Motor neuron (in vitro differentiated cells): ENCODE results near the gene THEMIS. TPM values are rescaled to one million over a fixed set of nuclear protein-coding genes. Genes with fewer than 3 reads are reported as not detected.
A peak's percentile ranks its signal among the peaks of the same experiment; 100 is the strongest.
"Not testable (repeated sequence)": the region's sequence is repeated elsewhere in the genome, so short reads cannot be mapped to it uniquely, and the experiment has no call there.

ENCODE experiments used
- ATAC-seq, 8 experiments: fragments of 200-7000 bp; cut with Tn5 transposase; replicated peaks in 6 of 8; 2 replicates each; pipeline ENCODE4 v1.8.0; 2021; ENCODE audit warnings: mild to moderate bottlenecking in 8 of 8, moderate library complexity in 8 of 8
- H3K27ac ChIP-seq, 2 donors: fragments of 250-450 bp; sonication (Bioruptor Pico); 2 replicates each; pipeline ENCODE4 v1.9.0; 2021; ENCODE audit warnings: antibody characterized with exemption in 2 of 2, mild to moderate bottlenecking in 2 of 2, moderate library complexity in 1 of 2
- H3K4me1 ChIP-seq, 2 donors: fragments of 250-450 bp; sonication (Bioruptor Pico); replicated peaks in 1 of 2; 2 replicates each; pipeline ENCODE4 v1.6.1; 2021; ENCODE audit warnings: antibody characterized with exemption in 2 of 2, mild to moderate bottlenecking in 2 of 2, moderate library complexity in 1 of 2
- H3K4me3 ChIP-seq, 5 donors: fragments of 250-450 bp; sonication (Bioruptor Pico); 2 replicates each; pipeline ENCODE4 v1.9.0; 2021; ENCODE audit warnings: antibody characterized with exemption in 5 of 5, mild to moderate bottlenecking in 5 of 5, moderate library complexity in 4 of 5
- WGBS, 10 experiments: fragments of 450-650 bp; shearing (Covaris generic); methylation state at CpG; one replicate each; pipeline ENCODE4 v1.0.0; 2022; 5-methylcytosine and 5-hydroxymethylcytosine counted together
- in situ Hi-C, 9 experiments: fragments of 400-800 bp; cut with MboI; loops; one replicate each; pipeline ENCODE4 v1.15.0; 2021; ENCODE audit warnings: low sequenced_read_pairs in 9 of 9, low pct_unique_long_range_greater_than_20kb in 2 of 9; ENCODE audit not compliant: unreplicated experiment in 9 of 9
- total RNA-seq, 8 experiments: library from RNA; unstranded; fragments of 300-600 nt; gene quantifications; 2 replicates each; pipeline versions ENCODE4 v1.2.3 to v1.2.4, GENCODE V29; 2022

The THEMIS gene
- total RNA-seq, 8 experiments from 2014 or later: 0.05 to 0.57 (median 0.24) TPM; not detected in 3

DNA sequence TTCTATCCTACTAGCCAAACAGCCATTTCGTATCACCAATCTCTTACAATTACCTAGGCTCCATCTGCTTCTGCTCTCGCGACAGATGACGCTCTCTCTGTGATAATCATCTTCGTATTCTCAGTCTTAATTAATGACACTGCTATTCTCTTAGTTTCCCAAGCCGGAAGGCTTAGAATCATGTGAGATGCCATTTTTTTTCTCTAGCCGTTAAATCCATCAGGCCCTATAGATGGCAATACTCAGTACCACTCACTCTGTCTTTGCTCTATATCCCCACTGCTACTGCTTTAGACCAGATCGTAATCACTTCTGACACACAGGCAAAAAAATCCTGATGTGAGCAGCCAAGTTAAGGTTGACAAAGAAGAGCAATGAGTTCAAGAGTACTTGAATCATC lies 2.1 kb upstream of the THEMIS start:
- no peak overlapping the region for H3K4me3 ChIP-seq
- 64 to 97% (median 89%) methylated on average over 4 to 8 of the region's 8 CpGs for WGBS, 10 experiments
- H3K4me1 ChIP-seq: no peaks in the 10 kb centered on the region
- H3K27ac ChIP-seq: no peak overlapping the region
- ATAC-seq: peak in 2 of 8 experiments; percentile 26 to 42
- in situ Hi-C loops: no loop called here

GRCh38 chr6:127897484-127897883 lies 3.4 kb downstream of the THEMIS start:
- ATAC-seq: no peak
- WGBS, 10 experiments: 23 to 95% (median 88%) methylated on average over 1 to 2 of the region's 2 CpGs; no CpG with 5 or more reads in 1 of the 10 experiments
- in situ Hi-C loops: no loop called here
- Histone ChIP-seq H3K4me1 (no peaks in the 10 kb centered on the region), H3K27ac (no peak overlapping the region), H3K4me3 (no peak overlapping the region)

- in situ Hi-C loops: no loop called here
- 4 to 88% (median 75%) methylated on average over 1 of the region's 1 CpG; no CpG with 5 or more reads in 1 of the 10 experiments for WGBS, 10 experiments
- no peak for ATAC-seq
Observed at GRCh38 chr6:127894051-127894450, 6.8 kb downstream of the THEMIS start.

GRCh38 chr6:127893541-127893940 lies 7.3 kb downstream of the THEMIS start:
- WGBS, 10 experiments: 58 to 81% (median 76%) methylated on average over 3 to 6 of the region's 6 CpGs
- in situ Hi-C loops: no loop called here
- H3K27ac ChIP-seq: no peak overlapping the region
- H3K4me3 ChIP-seq: no peak overlapping the region
- H3K4me1 ChIP-seq: no peaks in the 10 kb centered on the region
- peak in 2 of 8 experiments; percentile 50 to 82 for ATAC-seq

More at GRCh38 chr6:127894051-127894450, 6.8 kb downstream of the THEMIS start:
- Histone ChIP-seq H3K4me3 (no peak overlapping the region), H3K27ac (no peak overlapping the region), H3K4me1 (no peaks in the 10 kb centered on the region)

- in situ Hi-C loops: no loop called here
- 42 to 100% (median 89%) methylated on average over 1 to 3 of the region's 3 CpGs; no CpG with 5 or more reads in 2 of the 10 experiments for WGBS, 10 experiments
- Histone ChIP-seq H3K4me1 (no peaks in the 10 kb centered on the region), H3K4me3 (no peak overlapping the region), H3K27ac (no peak overlapping the region)
- ATAC-seq: no peak
Observed at GRCh38 chr6:127891731-127892326, 9.0 kb downstream of the THEMIS start.

- Histone ChIP-seq H3K4me3 (no peak overlapping the region), H3K27ac (no peak overlapping the region), H3K4me1 (no peaks in the 10 kb centered on the region)
- in situ Hi-C loops: no loop called here
- WGBS, 10 experiments: 0 to 96% (median 57%) methylated on average over 1 to 3 of the region's 3 CpGs; no CpG with 5 or more reads in 1 of the 10 experiments
- ATAC-seq: no peak
Observed at GRCh38 chr6:127886603-127887002, 14.3 kb downstream of the THEMIS start.

- no peaks in the 10 kb centered on the region for H3K4me1 ChIP-seq
- in situ Hi-C loops: no loop called here
- no peak overlapping the region for H3K27ac ChIP-seq
- ATAC-seq: peak in 2 of 8 experiments; percentile 62 to 64
- no peak overlapping the region for H3K4me3 ChIP-seq
Observed at GRCh38 chr6:127884134-127884533, 16.7 kb downstream of the THEMIS start.

GRCh38 chr6:127881949-127882348 lies 18.9 kb downstream of the THEMIS start:
- H3K4me1 ChIP-seq, H3K27ac ChIP-seq, H3K4me3 ChIP-seq, in situ Hi-C loops, ATAC-seq: not testable (repeated sequence)

- H3K4me1 ChIP-seq: no peaks in the 10 kb centered on the region
- H3K27ac ChIP-seq: no peak overlapping the region
- ATAC-seq: no peak
- no peak overlapping the region for H3K4me3 ChIP-seq
- in situ Hi-C loops: no loop called here
Observed at GRCh38 chr6:127880429-127880828, 20.4 kb downstream of the THEMIS start.

DNA sequence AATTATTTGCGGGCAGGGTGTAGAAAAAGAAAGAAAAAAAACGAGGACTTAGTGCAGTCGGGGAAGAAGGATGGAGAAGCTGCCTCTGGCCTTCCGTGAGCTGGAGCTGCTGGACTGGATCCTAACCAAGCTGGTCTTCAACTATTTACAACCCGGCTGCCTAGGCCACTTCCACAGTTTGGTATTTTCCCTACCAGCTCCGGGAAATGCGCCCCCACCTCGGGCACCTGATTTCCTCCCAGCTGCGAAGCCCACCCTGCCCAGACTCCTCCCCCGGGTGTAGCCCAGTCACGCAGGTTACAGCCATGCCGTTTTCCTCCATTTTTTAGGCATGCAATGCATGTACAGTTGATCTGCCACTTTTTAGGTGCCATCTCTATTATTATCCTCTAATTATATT lies 21.2 kb downstream of the THEMIS start:
- in situ Hi-C loops: no loop called here
- H3K4me1 ChIP-seq: no peaks in the 10 kb centered on the region
- peak in 5 of 8 experiments; percentile 45 to 99 (median 87) for ATAC-seq
- no peak overlapping the region for H3K4me3 ChIP-seq
- no peak overlapping the region for H3K27ac ChIP-seq
- WGBS, 10 experiments: 5 to 74% (median 32%) methylated on average over 2 to 11 of the region's 12 CpGs

GRCh38 chr6:127878115-127878514 lies 22.7 kb downstream of the THEMIS start:
- in situ Hi-C loops: no loop called here
- WGBS, 10 experiments: 0 to 89% (median 59%) methylated on average over 1 to 2 of the region's 2 CpGs; no CpG with 5 or more reads in 2 of the 10 experiments
- Histone ChIP-seq H3K4me1 (no peaks in the 10 kb centered on the region), H3K4me3 (no peak overlapping the region), H3K27ac (no peak overlapping the region)
- no peak for ATAC-seq

DNA sequence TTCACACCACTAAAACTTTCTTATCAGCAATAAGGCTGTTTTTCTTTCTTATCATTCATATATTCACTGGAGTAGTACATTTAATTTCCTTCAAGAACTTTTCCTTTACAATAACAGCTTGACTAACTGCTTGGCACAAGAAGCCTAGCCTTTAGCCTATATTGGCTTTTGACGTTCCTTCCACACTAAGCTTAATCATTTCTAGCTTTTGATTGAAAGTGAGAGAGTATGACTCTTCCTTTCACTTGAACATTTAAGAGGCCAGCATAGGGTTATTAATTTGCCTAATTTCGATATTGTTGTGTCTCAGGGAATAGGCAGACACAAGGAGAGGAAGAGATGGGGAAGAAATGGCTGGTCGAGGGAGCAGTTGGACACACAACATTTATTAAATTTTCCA lies 23.6 kb downstream of the THEMIS start:
- ATAC-seq: no peak
- H3K4me1 ChIP-seq: no peaks in the 10 kb centered on the region
- no peak overlapping the region for H3K4me3 ChIP-seq
- in situ Hi-C loops: no loop called here
- WGBS, 10 experiments: 13 to 100% (median 71%) methylated on average over 1 to 3 of the region's 3 CpGs; no CpG with 5 or more reads in 1 of the 10 experiments
- no peak overlapping the region for H3K27ac ChIP-seq

DNA sequence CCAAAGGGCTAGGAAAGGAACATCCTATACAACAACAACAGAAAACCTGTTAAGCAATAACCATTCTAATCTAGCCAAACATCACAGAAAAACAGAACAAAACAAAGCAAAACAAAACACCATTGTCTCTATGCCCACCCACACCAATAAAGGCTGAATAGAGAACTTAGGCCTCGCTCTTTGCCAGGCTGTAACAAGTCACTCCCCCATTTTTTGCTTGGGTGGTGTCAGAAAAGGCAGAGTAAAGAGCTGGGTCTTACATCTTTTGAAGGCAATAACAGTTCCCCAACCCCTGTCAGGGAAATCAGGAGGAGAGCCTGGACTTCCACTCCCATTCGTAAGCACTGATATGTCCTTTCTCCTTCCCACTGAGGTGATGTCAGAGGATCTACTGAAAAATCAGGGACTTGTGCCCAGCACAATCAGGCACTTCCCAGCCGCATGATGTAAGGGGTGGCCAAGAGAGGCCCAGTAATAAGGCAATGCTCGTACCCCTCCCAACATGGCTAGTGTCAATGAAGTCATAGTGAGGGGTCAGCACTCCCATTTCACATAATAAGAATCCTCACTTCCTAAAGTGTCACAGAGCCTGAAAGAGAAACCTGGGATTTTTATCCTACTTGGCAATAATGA lies 31.0 kb downstream of the THEMIS start:
- peak overlapping the region in 1 of 2 donors; percentile 18 for H3K27ac ChIP-seq
- WGBS, 10 experiments: 40 to 100% (median 72%) methylated on average over 1 to 3 of the region's 4 CpGs; no CpG with 5 or more reads in 2 of the 10 experiments
- peak overlapping the region in 2 of 5 donors; percentile 1 to 32 for H3K4me3 ChIP-seq
- peak in 5 of 8 experiments; percentile 94 to 100 (median 98) for ATAC-seq
- in situ Hi-C loops: no loop called here
- peaks cover 2 to 7% of the 10 kb centered on the region in 2 donors for H3K4me1 ChIP-seq

DNA sequence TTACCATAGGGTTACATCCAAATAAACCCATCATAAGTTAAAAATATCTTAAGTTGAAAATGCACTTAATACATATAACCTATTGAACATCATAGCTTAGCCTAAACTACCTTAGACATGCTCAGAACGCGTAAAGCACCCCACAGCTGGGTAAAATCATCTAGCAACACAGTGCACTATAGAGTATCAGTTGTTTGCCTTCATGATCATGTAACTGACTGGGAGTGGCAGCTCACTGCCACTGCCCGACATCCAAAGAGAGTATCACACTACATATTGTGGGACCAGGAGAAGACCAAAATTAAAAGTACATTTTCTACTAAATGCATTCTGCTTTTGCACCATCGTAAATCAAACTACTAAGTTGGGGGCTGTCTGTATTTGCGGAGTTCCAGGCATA lies 31.7 kb downstream of the THEMIS start:
- in situ Hi-C loops: no loop called here
- Histone ChIP-seq H3K27ac (peak overlapping the region in 1 of 2 donors; percentile 18), H3K4me3 (peak overlapping the region in 1 of 5 donors; percentile 32), H3K4me1 (peaks cover 2 to 7% of the 10 kb centered on the region in 2 donors)
- 82 to 100% (median 92%) methylated on average over 2 to 5 of the region's 5 CpGs; no CpG with 5 or more reads in 3 of the 10 experiments for WGBS, 10 experiments
- no peak for ATAC-seq
